NCI-H460 (cell line): Measurements from ENCODE around the gene SYNE1. TPM values are rescaled to one million over a fixed set of nuclear protein-coding genes. Genes with fewer than 3 reads are reported as not detected.
"Not testable (repeated sequence)": the region's sequence is repeated elsewhere in the genome, so short reads cannot be mapped to it uniquely, and the experiment has no call there.

ENCODE experiments used
- DNase-seq: peaks from one replicate; pipeline ENCODE4 v3.0.0-alpha.2; 2016; ENCODE audit warnings: low read depth; ENCODE audit errors: extremely low read depth
- total RNA-seq: library from RNA; depleted of rRNA; stranded (reverse); fragments of >200 nt; shearing (Covaris generic); gene quantifications from 2 replicates; pipeline ENCODE4 v1.2.3, GENCODE V29; 2014

Gene SYNE1
- total RNA-seq, 1 experiment from 2014 or later: 34.3 TPM

GRCh38 chr6:152571089-152571488 lies 66.1 kb downstream of the SYNE1 start:
- DNase-seq: no peak

- no peak for DNase-seq
These were observed 70.9 kb downstream of the SYNE1 start for GRCh38 chr6:152566103-152566875.

- DNase-seq: no peak
These were observed 74.0 kb downstream of the SYNE1 start for GRCh38 chr6:152563177-152563576.

- not testable (repeated sequence) for DNase-seq
These were observed 78.4 kb downstream of the SYNE1 start for GRCh38 chr6:152558798-152559197.

- DNase-seq: no peak
These were observed 79.7 kb downstream of the SYNE1 start for GRCh38 chr6:152557502-152557901.

- DNase-seq: no peak
These were observed 82.3 kb downstream of the SYNE1 start for GRCh38 chr6:152554851-152555250.

GRCh38 chr6:152552616-152553209 lies 84.4 kb downstream of the SYNE1 start:
- DNase-seq: peak; percentile 55

GRCh38 chr6:152543519-152543918 lies 93.6 kb downstream of the SYNE1 start:
- DNase-seq: no peak

- DNase-seq: no peak
These were observed 96.8 kb downstream of the SYNE1 start for GRCh38 chr6:152540381-152540780.

- DNase-seq: no peak
These were observed 102.6 kb downstream of the SYNE1 start for GRCh38 chr6:152534541-152534940.

- DNase-seq: no peak
These were observed 104.4 kb downstream of the SYNE1 start for GRCh38 chr6:152532556-152533422.

- no peak for DNase-seq
These were observed 105.5 kb downstream of the SYNE1 start for GRCh38 chr6:152531659-152532058.

GRCh38 chr6:152529369-152529768 lies 107.8 kb downstream of the SYNE1 start:
- no peak for DNase-seq

- DNase-seq: not testable (repeated sequence)
These were observed 123.0 kb downstream of the SYNE1 start for GRCh38 chr6:152514120-152514519.

- DNase-seq: no peak
These were observed 127.2 kb downstream of the SYNE1 start for GRCh38 chr6:152509916-152510315.

- no peak for DNase-seq
These were observed 128.7 kb downstream of the SYNE1 start for GRCh38 chr6:152508477-152508876.

GRCh38 chr6:152503546-152503945 lies 133.6 kb downstream of the SYNE1 start:
- DNase-seq: no peak

GRCh38 chr6:152502421-152503188 lies 134.6 kb downstream of the SYNE1 start:
- no peak for DNase-seq

- no peak for DNase-seq
These were observed 137.2 kb downstream of the SYNE1 start for GRCh38 chr6:152499931-152500330.

GRCh38 chr6:152496731-152497130 lies 140.4 kb downstream of the SYNE1 start:
- DNase-seq: no peak

- not testable (repeated sequence) for DNase-seq
These were observed 141.7 kb downstream of the SYNE1 start for GRCh38 chr6:152495456-152495855.
